KMS-11 (cell line): Measurements from ENCODE around the gene PRRT1.

Experiments
- H2AFZ ChIP-seq: fragments of 200-600 bp; sonication (generic); 2 replicates; pipeline ENCODE4 v1.6.1; 2016; ENCODE audit warnings: antibody characterized with exemption, mixed run types, low read depth
- H3K27ac ChIP-seq: fragments of 200-600 bp; sonication (generic); 2 replicates; pipeline ENCODE4 v1.6.1; 2016; ENCODE audit warnings: mild to moderate bottlenecking, mixed run types
- H3K27me3 ChIP-seq: fragments of 200-600 bp; sonication (generic); 2 replicates; pipeline ENCODE4 v1.6.1; 2017; ENCODE audit warnings: mild to moderate bottlenecking, low read depth, mixed run types, moderate library complexity; ENCODE audit not compliant: insufficient read depth
- H3K36me3 ChIP-seq: fragments of 200-600 bp; sonication (generic); 2 replicates; pipeline ENCODE4 v1.6.1; 2017; ENCODE audit warnings: mild to moderate bottlenecking, mixed run types; ENCODE audit not compliant: insufficient read depth
- H3K4me1 ChIP-seq: fragments of 200-600 bp; sonication (generic); 2 replicates; pipeline ENCODE4 v1.6.1; 2016; ENCODE audit warnings: mild to moderate bottlenecking, low read depth, mixed run types; ENCODE audit not compliant: poor library complexity, severe bottlenecking
- H3K4me2 ChIP-seq: fragments of 200-600 bp; sonication (generic); 2 replicates; pipeline ENCODE4 v1.7.0; 2016; ENCODE audit warnings: mild to moderate bottlenecking, mixed run types
- H3K4me3 ChIP-seq: fragments of 200-600 bp; sonication (generic); IDR thresholded peaks from 2 replicates; pipeline ENCODE4 v1.6.1; 2017; ENCODE audit warnings: low read depth, low read length, mixed read lengths; ENCODE audit not compliant: insufficient read depth
- H3K79me2 ChIP-seq: fragments of 200-600 bp; sonication (generic); 2 replicates; pipeline ENCODE4 v1.6.1; 2016; ENCODE audit warnings: low read depth, mixed run types; ENCODE audit not compliant: insufficient read depth
- H3K9ac ChIP-seq: fragments of 200-600 bp; sonication (generic); 2 replicates; pipeline ENCODE4 v1.6.1; 2016; ENCODE audit warnings: mild to moderate bottlenecking, mixed run types
- H4K20me1 ChIP-seq: fragments of 200-600 bp; sonication (generic); 2 replicates; pipeline ENCODE4 v1.6.1; 2016; ENCODE audit warnings: mild to moderate bottlenecking, mixed run types; ENCODE audit not compliant: insufficient read depth
- TF ChIP-seq, protein P1 (sequence below): fragments of 200-600 bp; sonication (generic); conservative IDR thresholded peaks from 2 replicates; pipeline ENCODE4 v1.6.1; 2017; ENCODE audit warnings: low read depth, mild to moderate bottlenecking, antibody characterized with exemption, low read length, moderate library complexity, mixed read lengths

PRRT1 gene

DNA sequence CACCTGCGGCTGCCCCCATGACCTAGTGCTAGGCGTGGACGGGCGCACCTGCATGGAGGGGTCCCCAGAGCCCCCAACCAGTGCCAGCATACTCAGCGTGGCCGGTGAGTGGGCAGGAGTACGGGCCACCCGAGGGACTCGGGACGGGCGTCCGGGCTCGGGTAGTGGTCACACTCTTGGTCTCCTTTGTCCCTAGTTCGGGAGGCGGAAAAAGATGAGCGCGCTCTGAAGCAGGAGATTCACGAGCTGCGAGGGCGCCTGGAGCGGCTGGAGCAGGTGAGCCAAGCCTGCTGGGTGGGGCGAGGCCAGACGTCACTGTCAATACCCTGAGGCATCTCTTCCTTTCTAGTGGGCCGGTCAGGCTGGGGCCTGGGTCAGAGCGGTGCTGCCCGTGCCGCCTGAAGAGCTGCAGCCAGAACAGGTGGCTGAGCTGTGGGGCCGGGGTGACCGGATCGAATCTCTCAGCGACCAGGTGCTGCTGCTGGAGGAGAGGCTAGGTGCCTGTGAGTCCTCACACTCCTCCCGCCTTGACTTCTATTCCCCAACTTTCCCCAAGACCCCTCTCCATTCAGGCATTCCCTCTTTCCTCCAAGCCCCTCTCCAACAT lies 15.5 kb upstream of the PRRT1 start:
- Histone ChIP-seq H3K27ac (no peak overlapping the region), H4K20me1 (no peaks in the 10 kb centered on the region), H3K4me3 (no peak overlapping the region), H3K4me2 (no peak overlapping the region), H3K4me1 (no peaks in the 10 kb centered on the region), H2AFZ (no peak overlapping the region), H3K36me3 (no peaks in the 10 kb centered on the region), H3K79me2 (no peaks in the 10 kb centered on the region), H3K9ac (no peak overlapping the region), H3K27me3 (no peaks in the 10 kb centered on the region)
- TF ChIP-seq, protein P1, sequence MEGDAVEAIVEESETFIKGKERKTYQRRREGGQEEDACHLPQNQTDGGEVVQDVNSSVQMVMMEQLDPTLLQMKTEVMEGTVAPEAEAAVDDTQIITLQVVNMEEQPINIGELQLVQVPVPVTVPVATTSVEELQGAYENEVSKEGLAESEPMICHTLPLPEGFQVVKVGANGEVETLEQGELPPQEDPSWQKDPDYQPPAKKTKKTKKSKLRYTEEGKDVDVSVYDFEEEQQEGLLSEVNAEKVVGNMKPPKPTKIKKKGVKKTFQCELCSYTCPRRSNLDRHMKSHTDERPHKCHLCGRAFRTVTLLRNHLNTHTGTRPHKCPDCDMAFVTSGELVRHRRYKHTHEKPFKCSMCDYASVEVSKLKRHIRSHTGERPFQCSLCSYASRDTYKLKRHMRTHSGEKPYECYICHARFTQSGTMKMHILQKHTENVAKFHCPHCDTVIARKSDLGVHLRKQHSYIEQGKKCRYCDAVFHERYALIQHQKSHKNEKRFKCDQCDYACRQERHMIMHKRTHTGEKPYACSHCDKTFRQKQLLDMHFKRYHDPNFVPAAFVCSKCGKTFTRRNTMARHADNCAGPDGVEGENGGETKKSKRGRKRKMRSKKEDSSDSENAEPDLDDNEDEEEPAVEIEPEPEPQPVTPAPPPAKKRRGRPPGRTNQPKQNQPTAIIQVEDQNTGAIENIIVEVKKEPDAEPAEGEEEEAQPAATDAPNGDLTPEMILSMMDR, result no peak

DNA sequence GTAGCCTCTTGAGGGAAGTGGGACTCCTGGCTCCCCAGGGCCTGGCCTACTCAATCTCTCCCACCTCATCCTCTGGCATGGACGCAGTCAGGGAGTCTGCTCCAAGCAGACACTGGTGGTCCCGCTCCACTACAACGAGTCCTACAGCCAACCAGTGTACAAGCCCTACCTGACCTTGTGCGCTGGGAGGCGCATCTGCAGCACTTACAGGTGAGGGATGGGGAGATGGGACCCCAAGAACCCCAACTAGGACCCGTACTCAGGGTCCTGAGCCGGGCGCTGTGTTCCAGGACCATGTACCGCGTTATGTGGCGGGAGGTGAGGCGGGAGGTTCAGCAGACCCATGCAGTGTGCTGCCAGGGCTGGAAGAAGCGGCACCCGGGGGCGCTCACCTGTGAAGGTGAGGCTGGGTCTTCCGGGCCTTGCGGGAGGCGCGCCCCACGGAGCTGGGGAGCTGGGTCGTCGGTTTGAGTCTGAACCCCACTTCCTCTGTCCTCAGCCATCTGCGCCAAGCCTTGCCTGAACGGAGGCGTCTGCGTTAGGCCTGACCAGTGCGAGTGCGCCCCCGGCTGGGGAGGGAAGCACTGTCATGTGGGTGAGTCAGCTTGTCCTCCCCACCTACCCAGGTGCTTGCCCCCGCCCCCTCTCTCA lies 14.8 kb upstream of the PRRT1 start:
- Histone ChIP-seq H3K4me1 (no peaks in the 10 kb centered on the region), H3K79me2 (no peaks in the 10 kb centered on the region), H3K36me3 (no peaks in the 10 kb centered on the region), H4K20me1 (no peaks in the 10 kb centered on the region), H3K4me2 (no peak overlapping the region), H3K9ac (no peak overlapping the region), H3K27ac (no peak overlapping the region), H2AFZ (no peak overlapping the region), H3K27me3 (no peaks in the 10 kb centered on the region), H3K4me3 (no peak overlapping the region)
- TF ChIP-seq, protein P1, result no peak

DNA sequence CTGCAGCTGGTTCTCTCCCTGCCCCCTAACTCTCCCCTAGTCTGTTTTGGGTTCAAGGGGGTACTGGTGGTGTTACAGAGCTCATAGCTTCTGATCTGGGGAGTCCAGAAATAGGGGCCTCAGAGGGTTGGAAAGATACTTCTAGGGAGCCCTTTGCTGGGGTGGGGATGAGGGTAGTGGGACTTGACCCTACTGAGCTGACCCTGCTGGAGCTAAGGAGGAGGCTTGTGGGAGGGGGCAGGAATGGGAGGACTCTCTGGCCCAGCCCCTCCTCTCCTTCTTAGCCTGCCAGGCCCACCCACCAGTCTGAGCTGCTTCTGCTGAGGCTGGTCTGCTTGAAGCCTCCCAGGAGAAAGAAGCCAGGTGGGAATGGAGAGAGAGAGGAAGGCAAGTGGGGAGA lies 12.6 kb upstream of the PRRT1 start, which contains the start of gene EGFL8:
Gene EGFL8 (plus strand): TSS at position 301 of the 400 bp plus-strand sequence. CDS start 1,571 bp downstream, outside the sequence.
- no peaks in the 10 kb centered on the region for H3K27me3 ChIP-seq
- no peak within 1 kb of the TSS for H3K4me2 ChIP-seq
- H3K79me2 ChIP-seq, result no peaks in the 10 kb centered on the region
- no peaks in the 10 kb centered on the region for H3K4me1 ChIP-seq
- H3K9ac ChIP-seq, result no peak within 1 kb of the TSS
- TF ChIP-seq, protein P1, result no peak
- H3K36me3 ChIP-seq, result no peaks in the 10 kb centered on the region
- H3K4me3 ChIP-seq, result no peak within 1 kb of the TSS
- no peaks in the 10 kb centered on the region for H4K20me1 ChIP-seq
- no peak within 1 kb of the TSS for H3K27ac ChIP-seq
- H2AFZ ChIP-seq, result no peak within 1 kb of the TSS

DNA sequence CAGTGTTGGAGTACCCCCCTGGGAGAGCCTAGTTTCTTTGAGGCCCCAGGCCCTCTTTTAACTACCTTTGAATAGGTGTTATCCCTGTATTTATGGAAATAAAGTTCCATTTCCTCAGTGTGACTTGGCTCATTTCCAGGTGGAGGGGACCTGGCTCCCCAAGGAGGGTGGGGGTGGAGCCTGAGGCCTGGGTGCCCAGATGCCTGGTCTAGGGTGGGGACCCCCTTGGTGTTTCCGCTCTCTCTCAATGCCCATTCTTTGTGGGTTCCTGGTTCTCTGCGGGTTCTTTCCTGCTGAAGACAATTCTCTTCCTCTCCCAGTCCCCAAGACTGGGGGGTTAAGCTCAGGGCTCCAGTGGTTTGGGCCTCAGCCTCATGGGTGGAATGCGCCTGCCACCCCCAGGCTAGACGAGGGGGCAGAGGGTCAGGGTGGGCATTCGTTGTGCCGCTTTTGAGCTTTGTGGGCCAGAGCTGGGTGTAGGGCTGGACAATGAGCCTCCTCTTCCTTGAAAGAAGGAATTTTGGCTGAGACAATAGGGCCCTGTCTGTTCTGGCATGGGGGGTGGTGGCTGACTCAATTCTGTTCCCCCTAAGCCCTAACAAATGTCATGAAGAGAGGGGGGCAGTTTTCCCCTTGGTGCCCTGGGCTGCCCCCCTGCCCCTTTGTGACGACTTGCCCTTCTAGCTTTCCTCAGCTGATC lies 12.0 kb upstream of the PRRT1 start:
- H3K27ac ChIP-seq, result no peak overlapping the region
- H2AFZ ChIP-seq, result no peak overlapping the region
- no peaks in the 10 kb centered on the region for H4K20me1 ChIP-seq
- H3K27me3 ChIP-seq, result no peaks in the 10 kb centered on the region
- H3K4me3 ChIP-seq, result no peak overlapping the region
- no peak overlapping the region for H3K9ac ChIP-seq
- no peaks in the 10 kb centered on the region for H3K36me3 ChIP-seq
- TF ChIP-seq, protein P1, result no peak
- no peaks in the 10 kb centered on the region for H3K4me1 ChIP-seq
- no peaks in the 10 kb centered on the region for H3K79me2 ChIP-seq
- H3K4me2 ChIP-seq, result no peak overlapping the region
